ENCODE results near the gene CCDC136. TPM values are rescaled to one million over a fixed set of nuclear protein-coding genes. Genes with fewer than 3 reads are reported as not detected.

The CCDC136 gene
- total RNA-seq, result 1 to 10 TPM; 6.4 to 9.5 (median 9.4) TPM

- Histone ChIP-seq H3K27ac (peak within 1 kb of the TSS; percentile 16 to 58), H3K36me3 (no peaks in the 10 kb centered on the region), H3K4me1 (no peaks in the 10 kb centered on the region), H3K27me3 (no peaks in the 10 kb centered on the region), H3K4me3 (peak within 1 kb of the TSS; percentile 63 to 89 (median 88)), H3K9me3 (no peaks in the 10 kb centered on the region)
- DNase-seq (ENCODE audit: low spot score in 2 of 2), result peak in 1 of 2 donors; percentile 31
- TF ChIP-seq POLR2A (IDR thresholded peaks at IDR 0.05) (no peak), POLR2AphosphoS5 (IDR thresholded peaks at IDR 0.05) (no peak), CTCF (IDR thresholded peaks at IDR 0.05) (no peak)
- intact Hi-C loops (cut with DNase I; ENCODE audit: low total_unique reads), result no loop called here
Observed at GRCh38 chr7:128791121-128791971, at the start of gene CCDC136. Gene CCDC136, plus strand, starts transcription at chr7:128791968. Its CDS starts 444 bp downstream, at chr7:128792412.

GRCh38 chr7:128742206-128742605 lies 49.6 kb upstream of the CCDC136 start:
- intact Hi-C loops (cut with DNase I; ENCODE audit: low total_unique reads), result no loop called here
- Histone ChIP-seq H3K27ac (no peak overlapping the region), H3K4me1 (peaks cover 0 to 10% of the 10 kb centered on the region in 2 donors), H3K4me3 (no peak overlapping the region), H3K9me3 (no peaks in the 10 kb centered on the region), H3K36me3 (no peaks in the 10 kb centered on the region), H3K27me3 (no peaks in the 10 kb centered on the region)
- no peak for DNase-seq (ENCODE audit: low spot score in 2 of 2)
- TF ChIP-seq POLR2A (IDR thresholded peaks at IDR 0.05), result no peak
- no peak for TF ChIP-seq POLR2AphosphoS5 (IDR thresholded peaks at IDR 0.05)
- TF ChIP-seq CTCF (IDR thresholded peaks at IDR 0.05), result no peak

GRCh38 chr7:128743112-128743772 lies 48.5 kb upstream of the CCDC136 start:
- no peaks in the 10 kb centered on the region for H3K27me3 ChIP-seq
- H3K4me3 ChIP-seq, result no peak overlapping the region
- DNase-seq (ENCODE audit: low spot score in 2 of 2), result no peak
- no peak overlapping the region for H3K27ac ChIP-seq
- H3K36me3 ChIP-seq, result no peaks in the 10 kb centered on the region
- peaks cover 0 to 10% of the 10 kb centered on the region in 2 donors for H3K4me1 ChIP-seq
- no peaks in the 10 kb centered on the region for H3K9me3 ChIP-seq
- intact Hi-C loops (cut with DNase I; ENCODE audit: low total_unique reads), result no loop called here
- TF ChIP-seq CTCF (IDR thresholded peaks at IDR 0.05) (no peak), POLR2AphosphoS5 (IDR thresholded peaks at IDR 0.05) (no peak), POLR2A (IDR thresholded peaks at IDR 0.05) (no peak)

GRCh38 chr7:128744366-128744905 lies 47.3 kb upstream of the CCDC136 start:
- no peaks in the 10 kb centered on the region for H3K9me3 ChIP-seq
- no peak for DNase-seq (ENCODE audit: low spot score in 2 of 2)
- no peak overlapping the region for H3K27ac ChIP-seq
- H3K36me3 ChIP-seq, result no peaks in the 10 kb centered on the region
- no peaks in the 10 kb centered on the region for H3K27me3 ChIP-seq
- no peak overlapping the region for H3K4me3 ChIP-seq
- peaks cover 0 to 10% of the 10 kb centered on the region in 2 donors for H3K4me1 ChIP-seq
- TF ChIP-seq POLR2AphosphoS5 (IDR thresholded peaks at IDR 0.05) (no peak), POLR2A (IDR thresholded peaks at IDR 0.05) (no peak), CTCF (IDR thresholded peaks at IDR 0.05) (no peak)
- intact Hi-C loops (cut with DNase I; ENCODE audit: low total_unique reads), result no loop called here

DNA sequence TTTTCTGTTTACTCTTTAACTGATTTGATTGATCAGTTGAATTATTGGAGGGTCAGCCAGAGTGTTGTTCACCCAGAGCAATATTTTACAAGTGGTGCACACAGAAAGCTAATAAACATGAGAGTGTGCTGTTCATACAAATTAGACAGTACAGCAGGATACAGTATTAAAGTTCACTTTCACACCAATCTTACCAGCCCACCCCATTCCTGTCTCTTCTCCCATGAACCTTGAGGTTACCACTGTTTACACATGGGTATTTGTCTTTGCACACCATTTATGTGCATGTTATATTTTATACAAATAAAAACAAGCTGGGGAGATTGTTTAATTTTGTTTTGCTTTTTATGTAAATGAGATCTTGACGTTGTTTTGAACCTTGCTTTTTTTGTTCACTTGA lies 46.1 kb upstream of the CCDC136 start:
- Histone ChIP-seq H3K27ac (no peak overlapping the region), H3K27me3 (no peaks in the 10 kb centered on the region), H3K9me3 (no peaks in the 10 kb centered on the region), H3K4me1 (peaks cover 0 to 5% of the 10 kb centered on the region in 2 donors), H3K36me3 (no peaks in the 10 kb centered on the region), H3K4me3 (no peak overlapping the region)
- DNase-seq (ENCODE audit: low spot score in 2 of 2), result no peak
- intact Hi-C loops (cut with DNase I; ENCODE audit: low total_unique reads), result no loop called here
- TF ChIP-seq POLR2A (IDR thresholded peaks at IDR 0.05) (no peak), CTCF (IDR thresholded peaks at IDR 0.05) (no peak), POLR2AphosphoS5 (IDR thresholded peaks at IDR 0.05) (no peak)

Measured in breast epithelium (tissue), 4 donors.